Sciatic nerve (tissue), 2 donors: Measurements from ENCODE around the gene MRTO4. TPM values are rescaled to one million over a fixed set of nuclear protein-coding genes. Genes with fewer than 3 reads are reported as not detected.
A peak's percentile ranks its signal among the peaks of the same experiment; 100 is the strongest.
"Not testable (repeated sequence)": the region's sequence is repeated elsewhere in the genome, so short reads cannot be mapped to it uniquely, and the experiment has no call there.

Source experiments
- ATAC-seq: fragments of 200-7000 bp; cut with Tn5 transposase; one replicate; pipeline ENCODE4 v1.9.1; 2020; ENCODE audit warnings: mild to moderate bottlenecking, moderate library complexity
- DNase-seq: peaks from one replicate; pipeline ENCODE4 v3.0.0-alpha.2; 2020; ENCODE audit warnings: low spot score
- intact Hi-C: fragments of 100-400 bp; cut with DNase I; formaldehyde crosslinking; loops from one replicate; pipeline ENCODE4 v1.14.2; 2022
- total RNA-seq: library from RNA; stranded (reverse); fragmentation: NEBNext Ultra II Directional; extraction: Animal tissue kit (Norgen Biotek cat#: 25700); gene quantifications from one replicate; pipeline ENCODE4 v1.2.1, GENCODE V29; 2021
- donor health status: DM: no; HTN: no; CAD: no.
- donor health status: DM: no; HTN: no; CAD: no.

The MRTO4 gene
- total RNA-seq, 1 donor from 2014 or later, result 13.1 TPM

DNA sequence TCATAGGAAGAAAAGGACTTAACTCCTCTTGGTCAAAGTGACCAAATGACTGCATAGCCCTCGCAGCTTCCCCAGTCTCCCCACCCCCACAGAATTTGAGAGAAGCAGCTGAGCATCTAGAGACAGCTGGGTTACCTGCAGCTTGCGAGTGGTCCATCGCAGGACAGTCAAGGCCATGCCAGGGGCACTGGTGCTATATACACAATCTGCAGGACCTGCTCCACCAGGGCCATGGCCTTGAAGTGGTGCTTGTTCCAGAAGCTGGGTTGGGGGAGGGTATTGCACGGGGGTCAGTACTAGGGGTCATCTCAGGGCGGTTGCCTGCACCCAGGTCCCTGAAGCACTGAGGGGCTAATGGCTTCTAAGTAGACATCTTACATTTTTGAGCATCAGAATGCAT lies 10.4 kb downstream of the MRTO4 start:
- ATAC-seq (no peak), DNase-seq (no peak)

DNA sequence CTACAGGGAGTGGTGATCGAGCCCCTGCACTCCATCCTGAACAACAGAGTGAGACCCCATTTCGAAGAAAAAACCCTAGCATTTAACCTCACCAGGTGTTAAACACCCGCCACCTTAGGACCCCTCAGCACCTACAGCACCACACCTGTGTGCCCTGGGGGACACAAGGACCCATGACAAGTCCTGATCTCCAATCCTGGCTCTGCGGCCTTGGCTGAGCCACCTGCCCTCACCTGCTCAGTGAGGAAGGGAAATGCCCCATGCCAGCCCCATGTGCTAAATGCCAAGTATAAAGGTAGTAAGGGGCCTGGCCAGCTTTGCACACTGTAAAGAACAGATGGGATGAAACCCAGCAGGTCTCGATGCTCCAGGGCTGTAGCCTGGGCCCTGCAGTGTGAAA lies 11.1 kb downstream of the MRTO4 start:
- DNase-seq (no peak), ATAC-seq (no peak)
- intact Hi-C loops, result no loop called here

More for the DNA sequence above, 10.4 kb downstream of the MRTO4 start:
- intact Hi-C loops, result no loop called here

DNA sequence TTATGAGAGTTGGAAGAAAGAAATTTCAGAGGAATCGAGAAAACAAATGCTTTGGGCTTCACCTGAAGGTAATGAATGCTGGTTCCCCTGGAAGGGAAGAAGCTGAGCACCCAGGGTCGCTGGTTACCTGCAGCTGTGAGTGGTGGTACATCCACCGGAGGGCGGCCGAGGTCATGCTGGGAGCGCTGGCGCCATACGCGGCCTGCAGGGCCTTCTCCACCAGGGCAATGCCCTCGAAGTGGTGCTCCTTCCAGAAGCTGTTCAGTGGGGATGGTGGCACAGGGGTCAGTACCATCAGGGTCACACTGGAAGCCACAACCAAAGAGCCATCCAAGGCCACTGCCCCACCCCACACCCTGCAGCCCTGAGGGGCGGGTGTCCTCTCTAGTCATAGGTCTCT lies 16.8 kb downstream of the MRTO4 start:
- ATAC-seq, result no peak
- intact Hi-C loops, result no loop called here
- no peak for DNase-seq

DNA sequence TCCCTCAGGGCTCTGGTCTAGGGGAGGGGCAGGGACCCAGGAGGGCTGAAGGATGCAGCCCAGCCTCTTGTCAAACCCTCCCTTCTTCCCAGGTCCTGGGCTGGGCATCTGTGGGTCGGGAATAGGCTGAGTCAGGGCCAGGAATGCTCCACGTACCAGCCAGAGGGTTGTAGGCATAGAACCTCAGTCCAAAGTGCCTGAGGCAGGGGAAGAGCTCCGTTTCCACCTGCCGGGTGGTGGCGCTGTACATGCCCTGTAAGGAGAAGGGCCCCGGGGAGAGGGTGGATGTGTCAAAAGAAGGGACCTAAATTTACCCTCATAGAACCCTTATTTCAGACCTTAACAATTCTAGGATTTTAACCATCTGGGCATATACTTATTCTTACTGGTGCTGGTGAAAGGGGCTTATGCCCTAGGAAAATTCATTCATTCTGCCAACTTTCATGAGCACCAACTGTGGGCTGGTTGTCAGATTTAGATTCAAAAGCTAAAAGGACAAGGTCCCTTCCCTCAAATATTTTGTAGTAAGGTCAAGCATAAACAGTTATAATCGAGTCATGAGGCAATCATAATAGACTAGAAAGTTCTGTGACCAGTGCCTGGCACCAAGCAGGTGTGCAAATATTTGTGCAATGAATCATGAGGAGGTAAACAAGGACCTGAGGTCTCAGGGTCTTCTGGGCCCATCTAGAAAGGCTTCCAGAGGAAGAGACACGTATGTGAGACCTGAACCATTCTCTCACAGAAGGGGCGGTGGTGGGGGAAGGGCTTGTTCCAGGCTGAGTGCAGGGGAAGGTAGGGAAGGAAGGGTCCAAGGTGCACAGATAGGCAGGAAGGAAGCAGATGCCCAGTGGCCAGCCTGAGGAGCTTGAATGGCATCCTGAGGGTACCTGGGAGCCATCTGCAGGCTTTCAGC lies 18.1 kb downstream of the MRTO4 start:
- ATAC-seq, intact Hi-C loops: not testable (repeated sequence)

DNA sequence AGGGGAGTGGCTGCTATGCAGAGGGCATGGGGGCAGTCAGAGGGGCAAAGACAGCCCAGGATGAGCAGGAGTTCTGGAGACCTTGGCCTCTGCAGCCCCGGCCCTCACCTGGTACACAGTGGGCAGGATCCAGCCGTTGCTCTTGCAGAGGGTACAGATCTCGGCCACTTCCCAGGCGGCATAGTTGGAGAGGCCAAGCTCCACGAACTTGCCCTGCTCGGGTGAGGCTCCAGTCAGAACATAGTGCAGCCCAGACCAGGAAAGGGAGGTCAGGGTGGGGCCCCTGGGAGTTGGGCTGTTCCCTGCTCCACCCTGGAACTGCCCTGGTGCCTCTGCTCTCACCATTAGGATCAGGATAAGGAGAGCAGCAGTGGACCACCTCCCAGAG lies 18.7 kb downstream of the MRTO4 start:
- intact Hi-C loops, ATAC-seq, DNase-seq: not testable (repeated sequence)

More for the DNA sequence above, 18.1 kb downstream of the MRTO4 start:
- not testable (repeated sequence) for DNase-seq

DNA sequence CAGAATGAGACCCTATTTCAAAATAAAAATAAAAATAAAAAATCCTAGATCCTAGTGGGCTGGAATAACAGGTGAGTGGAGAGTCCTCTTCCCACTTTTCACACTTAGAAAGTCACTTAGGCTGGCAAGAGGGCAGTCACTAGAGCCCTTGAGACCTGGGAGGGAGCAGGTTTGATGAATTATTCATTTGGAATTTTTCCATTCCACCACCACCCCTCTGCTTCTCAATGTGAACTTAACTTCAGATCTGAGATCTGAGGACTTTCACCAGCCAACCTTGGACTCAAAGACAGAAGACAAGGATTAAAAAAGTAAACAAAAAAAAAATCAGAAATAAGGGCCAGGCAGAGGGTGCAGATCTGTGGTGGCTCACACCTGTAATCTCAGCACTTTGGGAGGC lies 20.5 kb downstream of the MRTO4 start:
- DNase-seq, result no peak
- intact Hi-C loops, result no loop called here
- ATAC-seq, result no peak

DNA sequence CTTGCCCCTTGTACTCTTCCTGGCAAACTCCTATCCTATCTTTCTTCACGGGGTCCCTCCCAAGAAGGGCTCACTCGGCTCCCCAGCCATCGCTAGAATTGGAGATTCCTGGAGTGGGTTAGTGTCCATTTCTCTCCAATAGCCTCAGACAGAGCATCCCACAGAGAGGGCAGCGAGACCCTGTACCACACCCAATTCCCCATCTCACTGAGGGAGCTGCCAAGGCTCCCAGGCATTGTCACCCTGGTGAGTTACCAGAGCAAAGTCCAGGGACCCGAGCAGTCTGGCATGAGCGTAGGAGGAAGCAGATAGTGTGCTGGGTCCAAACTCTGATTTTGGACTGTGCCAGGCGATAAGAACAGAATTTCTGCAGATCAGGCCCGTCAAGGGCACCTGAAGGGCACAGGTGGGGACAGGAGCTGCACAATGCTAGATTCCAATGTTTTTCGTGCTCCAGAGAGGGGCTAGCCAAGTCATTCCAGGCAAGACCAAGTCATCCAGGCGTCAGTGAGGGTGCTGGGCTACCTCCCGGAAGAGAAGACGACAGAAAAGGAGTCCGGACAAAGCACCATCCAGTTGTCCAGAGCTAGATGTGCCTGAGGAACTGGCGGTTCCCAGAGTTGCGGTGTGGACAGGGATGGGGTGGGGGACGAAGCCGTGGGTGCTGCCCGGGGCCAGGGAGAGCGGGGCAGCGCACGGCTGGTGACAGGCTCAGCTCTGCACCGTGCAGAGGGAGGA lies 21.7 kb downstream of the MRTO4 start:
- peak; percentile 33 for DNase-seq
- no peak for ATAC-seq
- intact Hi-C loops, result no loop called here

DNA sequence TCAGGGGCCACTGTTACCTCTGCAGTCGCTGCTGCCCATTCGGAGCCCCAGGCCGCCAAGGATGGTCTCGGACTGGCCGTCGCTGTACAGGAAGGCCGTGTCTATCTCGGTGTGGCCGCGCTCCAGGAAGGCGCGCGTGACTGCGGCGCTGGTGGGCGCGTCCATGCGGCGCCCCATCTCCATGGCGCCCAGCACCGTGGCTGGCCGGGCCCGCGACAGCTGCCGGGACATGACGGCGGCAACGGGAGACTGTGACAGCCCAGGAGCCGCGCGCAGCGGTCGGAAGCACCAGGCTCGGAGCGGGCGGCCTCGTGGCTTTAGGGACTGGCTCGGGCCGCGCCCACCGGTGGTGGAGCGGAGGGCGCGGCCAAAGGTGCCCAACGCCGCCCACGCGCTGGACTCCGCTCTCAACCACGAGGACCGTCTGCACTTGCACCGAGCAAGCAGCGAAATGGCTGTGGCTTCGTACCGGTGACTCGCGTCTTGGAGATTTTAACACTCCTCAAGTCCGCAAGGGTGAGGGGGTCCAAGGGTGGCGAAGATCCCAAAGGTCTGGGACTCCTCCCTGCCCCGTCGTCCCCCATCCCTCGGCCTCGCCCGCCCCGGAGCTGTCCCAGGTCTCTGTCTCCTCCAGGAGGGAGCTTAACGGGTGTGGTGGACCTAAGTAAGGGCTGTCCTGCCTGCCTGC lies 22.4 kb downstream of the MRTO4 start:
- ATAC-seq, result not testable (repeated sequence)
- DNase-seq, result peak; percentile 45

DNA sequence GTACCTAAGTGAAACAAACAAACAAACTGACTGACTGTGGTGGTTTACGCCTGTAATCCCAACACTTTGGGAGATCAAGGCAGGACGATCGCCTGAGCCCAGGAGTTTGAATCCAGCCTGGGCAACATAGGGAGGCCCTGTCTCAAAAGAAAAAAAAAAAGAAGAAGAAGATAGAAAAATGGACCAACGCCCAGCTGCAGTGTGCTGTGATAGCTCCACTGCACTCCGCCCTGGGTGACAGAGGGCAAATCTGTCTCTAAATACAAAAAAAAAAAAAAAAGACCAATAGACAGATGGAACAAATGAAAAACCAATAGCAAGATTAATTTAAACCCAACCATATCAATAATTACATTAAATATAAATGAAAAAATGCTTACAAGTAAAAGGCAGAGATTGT lies 23.0 kb downstream of the MRTO4 start:
- DNase-seq, result no peak
- no peak for ATAC-seq
- intact Hi-C loops, result no loop called here

More for the DNA sequence above, 22.4 kb downstream of the MRTO4 start:
- intact Hi-C loops, result not testable (repeated sequence)

DNA sequence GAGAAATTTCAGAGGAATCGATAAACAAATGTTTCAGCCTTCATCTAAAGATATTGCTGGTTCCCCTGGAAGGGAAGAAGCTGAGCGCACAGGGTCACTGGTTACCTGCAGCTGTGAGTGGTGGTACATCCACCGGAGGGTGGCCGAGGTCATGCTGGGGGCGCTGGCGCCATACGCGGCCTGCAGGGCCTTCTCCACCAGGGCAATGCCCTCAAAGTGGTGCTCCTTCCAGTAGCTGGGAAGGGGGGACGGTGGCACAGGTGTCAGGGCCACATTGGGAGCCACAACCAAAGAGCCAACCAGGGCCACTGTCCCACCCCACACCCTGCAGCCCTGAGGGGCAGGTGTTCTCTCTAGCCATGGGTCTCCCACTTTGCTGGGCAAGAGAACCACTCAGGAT lies 32.3 kb downstream of the MRTO4 start:
- ATAC-seq, result no peak
- intact Hi-C loops, result no loop called here
- DNase-seq, result no peak

DNA sequence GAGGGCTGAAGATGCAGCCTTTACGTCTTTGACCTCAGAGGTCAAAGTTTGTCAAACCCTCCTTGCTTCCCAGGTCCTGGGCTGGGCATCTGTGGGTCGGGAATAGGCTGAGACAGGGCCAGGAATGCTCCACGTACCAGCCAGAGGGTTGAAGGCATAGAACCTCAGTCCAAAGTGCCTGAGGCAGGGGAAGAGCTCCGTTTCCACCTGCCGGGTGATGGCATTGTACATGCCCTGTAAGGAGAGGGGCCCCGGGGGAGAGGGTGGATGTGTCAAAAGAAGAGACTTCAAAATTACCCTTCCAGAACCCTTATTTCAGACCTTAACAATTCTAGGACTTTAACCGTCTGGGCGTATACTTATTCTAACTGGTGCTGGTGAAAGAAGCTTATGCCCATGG lies 33.3 kb downstream of the MRTO4 start:
- no peak for DNase-seq
- intact Hi-C loops, result no loop called here
- no peak for ATAC-seq

DNA sequence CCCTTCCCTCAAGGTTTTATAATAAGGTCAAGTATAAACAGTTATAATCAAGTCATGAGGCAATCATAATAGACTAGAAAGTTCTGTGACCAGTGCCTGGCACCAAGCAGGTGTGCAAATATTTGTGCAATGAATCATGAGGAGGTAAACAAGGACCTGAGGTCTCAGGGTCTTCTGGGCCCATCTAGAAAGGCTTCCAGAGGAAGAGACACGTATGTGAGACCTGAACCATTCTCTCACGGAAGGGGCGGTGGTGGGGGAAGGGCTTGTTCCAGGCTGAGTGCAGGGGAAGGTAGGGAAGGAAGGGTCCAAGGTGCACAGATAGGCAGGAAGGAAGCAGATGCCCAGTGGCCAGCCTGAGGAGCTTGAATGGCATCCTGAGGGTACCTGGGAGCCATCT lies 33.8 kb downstream of the MRTO4 start:
- DNase-seq, ATAC-seq, intact Hi-C loops: not testable (repeated sequence)

DNA sequence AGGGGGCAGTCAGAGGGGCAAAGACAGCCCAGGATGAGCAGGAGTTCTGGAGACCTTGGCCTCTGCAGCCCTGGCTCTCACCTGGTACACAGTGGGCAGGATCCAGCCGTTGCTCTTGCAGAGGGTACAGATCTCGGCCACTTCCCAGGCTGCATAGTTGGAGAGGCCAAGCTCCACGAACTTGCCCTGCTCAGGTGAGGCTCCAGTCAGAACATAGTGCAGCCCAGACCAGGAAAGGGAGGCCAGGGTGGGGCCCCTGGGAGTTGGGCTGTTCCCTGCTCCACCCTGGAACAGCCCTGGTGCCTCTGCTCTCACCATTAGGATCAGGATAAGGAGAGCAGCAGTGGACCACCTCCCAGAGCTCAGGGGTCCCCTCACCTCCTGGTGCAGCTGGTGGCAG lies 34.2 kb downstream of the MRTO4 start:
- intact Hi-C loops, ATAC-seq, DNase-seq: not testable (repeated sequence)

DNA sequence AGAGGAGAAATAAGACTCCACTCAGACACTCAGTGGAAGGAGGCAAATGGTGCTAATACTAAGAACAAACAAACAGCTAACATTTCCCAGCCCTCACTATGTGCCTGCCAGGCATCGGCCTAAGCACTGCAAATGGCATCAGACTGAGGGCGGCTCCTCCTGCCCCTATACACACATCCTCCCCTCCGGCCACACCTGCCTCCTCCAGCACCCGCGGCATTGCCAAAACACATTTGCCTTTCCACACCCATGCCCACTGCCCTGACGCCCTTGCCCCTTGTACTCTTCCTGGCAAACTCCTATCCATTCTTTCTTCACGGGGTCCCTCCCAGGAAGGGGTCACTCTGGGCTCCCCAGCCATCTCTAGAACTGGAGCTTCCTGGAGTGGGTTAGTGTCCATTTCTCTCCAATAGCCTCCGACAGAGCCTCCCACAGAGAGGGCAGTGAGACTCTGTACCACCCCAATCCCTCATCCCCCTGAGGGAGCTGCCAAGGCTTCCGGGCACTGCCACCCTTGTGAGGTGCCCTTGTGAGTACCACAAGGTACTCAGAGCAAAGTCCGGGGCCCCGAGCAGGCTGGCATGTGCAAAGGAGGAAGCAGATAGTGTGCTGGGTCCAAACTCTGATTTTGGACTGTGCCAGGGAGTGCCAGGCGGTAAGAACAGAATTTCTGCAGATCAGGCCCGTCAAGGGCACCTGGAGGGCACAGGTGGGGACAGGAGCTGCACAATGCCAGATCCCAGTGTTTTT lies 36.0 kb downstream of the MRTO4 start:
- intact Hi-C loops, result no loop called here
- DNase-seq (no peak), ATAC-seq (no peak)

DNA sequence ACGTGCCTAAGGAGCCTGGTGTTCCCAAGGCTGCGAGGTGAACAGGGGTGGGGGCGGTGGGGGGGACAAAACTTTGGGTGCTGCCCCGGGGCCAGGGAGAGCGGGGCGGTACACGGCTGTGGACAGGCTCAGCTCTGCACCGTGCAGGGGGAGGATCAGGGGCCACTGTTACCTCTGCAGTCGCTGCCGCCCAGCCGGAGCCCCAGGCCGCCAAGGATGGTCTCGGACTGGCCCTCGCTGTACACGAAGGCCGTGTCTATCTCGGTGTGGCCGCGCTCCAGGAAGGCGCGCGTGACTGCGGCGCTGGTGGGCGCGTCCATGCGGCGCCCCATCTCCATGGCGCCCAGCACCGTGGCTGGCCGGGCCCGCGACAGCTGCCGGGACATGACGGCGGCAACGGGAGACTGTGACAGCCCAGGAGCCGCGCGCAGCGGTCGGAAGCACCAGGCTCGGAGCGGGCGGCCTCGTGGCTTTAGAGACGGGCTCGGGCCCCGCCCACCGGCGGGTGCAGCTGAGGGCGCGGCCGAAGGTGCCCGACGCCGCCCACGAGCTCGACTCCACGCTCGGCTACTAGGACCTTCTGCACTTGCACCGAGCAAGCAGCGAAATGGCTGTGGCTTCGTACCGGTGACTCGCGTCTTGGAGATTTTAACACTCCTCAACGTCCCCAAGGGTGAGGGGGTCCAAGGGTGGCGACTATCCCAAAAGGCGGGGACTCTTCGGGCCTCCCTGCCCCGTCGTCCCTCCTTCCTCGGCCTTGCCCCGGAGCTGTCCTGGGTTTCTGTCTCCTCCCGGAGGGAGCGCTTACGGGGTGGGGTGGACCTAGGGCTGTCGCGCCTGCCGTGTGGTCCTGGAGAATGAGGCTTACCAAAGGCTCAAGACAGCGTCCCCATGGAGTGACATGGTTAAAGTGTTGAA lies 37.0 kb downstream of the MRTO4 start, which contains the start of gene AKR7A3:
AKR7A3 (minus strand) TSS at position 447 of the 918 bp plus-strand sequence; CDS start at position 386, 61 bp downstream.
- peak; percentile 62 for ATAC-seq
- intact Hi-C loops, DNase-seq: not testable (repeated sequence)

DNA sequence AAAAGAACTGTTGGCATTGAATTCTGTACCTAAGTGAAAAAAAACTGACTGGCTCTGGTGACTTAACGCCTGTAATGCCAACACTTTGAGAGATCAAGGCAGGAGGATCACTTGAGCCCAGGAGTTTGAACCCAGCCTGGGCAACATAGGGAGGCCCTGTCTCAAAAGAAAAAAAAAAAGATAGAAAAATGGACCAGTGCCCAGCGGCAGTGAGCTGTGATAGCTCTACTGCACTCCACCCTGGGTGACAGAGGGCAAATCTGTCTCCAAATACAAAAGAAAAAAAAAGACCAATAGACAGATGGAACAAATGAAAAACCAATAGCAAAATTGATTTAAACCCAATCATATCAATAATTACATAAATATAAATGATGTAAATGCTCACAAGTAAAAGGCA lies 37.6 kb downstream of the MRTO4 start:
- intact Hi-C loops, result no loop called here
- no peak for ATAC-seq
- DNase-seq, result no peak

DNA sequence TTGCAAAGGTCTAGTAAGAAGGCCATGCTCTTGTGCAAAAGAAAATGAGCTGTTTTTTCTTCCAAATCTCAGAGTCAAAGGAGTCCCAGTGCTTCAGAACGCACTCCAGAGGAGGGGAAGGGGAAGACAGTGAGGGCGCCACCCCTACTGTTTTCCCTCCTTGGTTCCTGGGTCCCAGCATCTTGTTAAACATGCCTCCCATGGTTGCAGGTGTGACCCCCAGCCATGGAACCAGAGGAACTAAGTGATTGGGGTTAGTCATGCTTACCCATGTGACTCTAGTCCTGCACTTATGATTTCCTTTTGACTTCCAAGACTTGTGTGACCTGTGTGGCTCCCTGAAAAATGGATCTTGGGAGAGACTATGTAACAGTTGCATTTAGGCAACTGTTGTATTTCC lies 43.0 kb downstream of the MRTO4 start:
- ATAC-seq (no peak), DNase-seq (no peak)
- intact Hi-C loops, result no loop called here

DNA sequence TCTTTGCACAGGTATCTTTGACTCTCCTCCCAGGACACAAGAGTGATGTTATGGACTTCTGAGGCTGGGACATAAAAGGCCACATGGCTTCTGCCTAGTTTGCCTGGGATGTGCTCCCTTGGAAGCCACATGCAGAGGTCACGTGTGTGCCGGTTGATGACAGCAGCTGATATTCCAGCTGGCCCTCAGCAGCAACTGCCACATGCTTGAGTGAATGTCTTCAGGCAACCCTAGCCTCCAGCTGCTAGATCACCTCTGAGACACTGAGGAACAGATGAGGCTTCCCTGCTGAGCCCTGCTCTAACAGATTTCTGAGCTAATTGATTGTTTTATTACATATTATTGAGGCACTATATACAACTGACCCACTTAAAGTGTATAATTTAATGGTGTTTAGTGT lies 48.6 kb downstream of the MRTO4 start:
- ATAC-seq (no peak), DNase-seq (no peak)
- intact Hi-C loops, result no loop called here
